Psoas muscle (tissue), 8 donors: Measurements from ENCODE around the gene JAKMIP1. TPM values are rescaled to one million over a fixed set of nuclear protein-coding genes. Genes with fewer than 3 reads are reported as not detected.

Experiments
- ATAC-seq, 4 donors: fragments of 200-7000 bp; cut with Tn5 transposase; one replicate each; pipeline ENCODE4 v1.9.1; 2020; ENCODE audit warnings: moderate library complexity in 3 of 4, mild to moderate bottlenecking in 2 of 4
- DNase-seq, 2 donors: peaks; one replicate each; pipeline ENCODE4 v3.0.0-alpha.2; 2020
- H3K27ac ChIP-seq: fragments of 200-600 bp; one replicate; pipeline ENCODE4 v1.8.0; 2022
- H3K27me3 ChIP-seq, 3 donors: fragments of 200-600 bp in 1 of 3; one replicate each; pipeline versions ENCODE4 v1.6.1 to v1.8.0; 2013 to 2022; ENCODE audit warnings: low read length in 2 of 3, mild to moderate bottlenecking in 2 of 3, moderate library complexity in 1 of 3; ENCODE audit not compliant: insufficient read depth in 3 of 3
- H3K36me3 ChIP-seq, 2 donors: fragments of 200-600 bp in 1 of 2; one replicate each; pipeline versions ENCODE4 v1.6.1 to v1.8.0; 2013 to 2022; ENCODE audit warnings: low read depth in 1 of 2, mild to moderate bottlenecking in 1 of 2, moderate library complexity in 1 of 2; ENCODE audit not compliant: insufficient read depth in 1 of 2
- H3K4me1 ChIP-seq: fragments of 200-600 bp; one replicate; pipeline ENCODE4 v1.8.0; 2022
- H3K4me3 ChIP-seq: fragments of 200-600 bp; one replicate; pipeline ENCODE4 v1.8.0; 2022; ENCODE audit warnings: mild to moderate bottlenecking
- H3K9me3 ChIP-seq: fragments of 200-600 bp; one replicate; pipeline ENCODE4 v1.8.0; 2022
- WGBS, 3 donors: extraction: QIAGEN DNeasy Blood & Tissue Kit; methylation state at CpG; one replicate each; pipeline versions ENCODE4 v1.1.6 to v1.1.7; 2013; 5-methylcytosine and 5-hydroxymethylcytosine counted together
- intact Hi-C, 2 donors: fragments of 100-400 bp; cut with DNase I; formaldehyde crosslinking; loops; one replicate each; pipeline versions ENCODE4 v1.11.0 to v1.14.2; 2022
- polyA plus RNA-seq, 3 donors: library from polyadenylated mRNA; stranded (reverse); fragments of 200-250 nt; gene quantifications; one replicate each; pipeline ENCODE4 v1.2.3, GENCODE V29; 2013
- total RNA-seq, 4 donors: library from RNA; stranded (reverse); fragmentation: NEBNext Ultra II Directional in 2 of 4; extraction: Animal tissue kit (Norgen Biotek cat#: 25700) in 2 of 4; gene quantifications; one replicate each; pipeline versions ENCODE4 v1.2.1 to v1.2.4, GENCODE V29; 2021 to 2023
- TF ChIP-seq, protein P1 (sequence below): fragments of 200-600 bp; IDR thresholded peaks from one replicate; pipeline ENCODE4 v1.8.0; 2022; ENCODE audit warnings: antibody characterized with exemption
- donor health status: healthy with polysubstance abuse.
- donor health status: DM: no; HTN: no; CAD: no; lungs with moderate emphysema.
- donor health status: Bipolar disorder and iron deficiency.
- donor health status: healthy.
- donor health status: DM: yes; HTN: yes; CAD: no.
- donor health status: DM: no; HTN: no; CAD: no.
- donor health status: DM: no; HTN: no; CAD: no.
- donor health status: DM: yes; HTN: yes; CAD: no.

Gene JAKMIP1
- total and polyA plus RNA-seq, 7 donors = 0.04 TPM; not detected in 6

DNA sequence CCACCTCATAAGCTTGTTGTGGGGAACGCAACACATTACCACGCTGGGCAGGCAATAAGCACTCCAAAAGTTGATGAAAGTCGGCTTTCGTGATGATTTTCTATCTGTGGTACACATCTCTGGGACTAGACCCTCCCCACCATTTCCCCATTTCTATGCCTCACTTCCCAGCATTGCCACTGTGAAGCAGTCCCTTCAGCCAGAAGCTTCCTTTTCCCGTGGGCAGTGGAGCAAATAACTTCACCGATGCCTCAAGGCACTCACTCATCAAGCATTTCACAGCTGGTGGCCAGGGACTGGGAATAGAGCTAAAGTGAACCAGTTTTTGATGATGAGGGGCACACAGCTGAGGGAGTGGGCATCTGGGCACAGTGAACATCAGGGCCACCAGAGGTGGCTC lies 201.0 kb downstream of the JAKMIP1 start:
- intact Hi-C loops = loop anchor here in 1 of 2 donors (1.0 to 5.0 kb wide), 2 partner anchors 87 to 328 kb away; no protein-coding TSS in a partner anchor
- TF ChIP-seq, protein P1, sequence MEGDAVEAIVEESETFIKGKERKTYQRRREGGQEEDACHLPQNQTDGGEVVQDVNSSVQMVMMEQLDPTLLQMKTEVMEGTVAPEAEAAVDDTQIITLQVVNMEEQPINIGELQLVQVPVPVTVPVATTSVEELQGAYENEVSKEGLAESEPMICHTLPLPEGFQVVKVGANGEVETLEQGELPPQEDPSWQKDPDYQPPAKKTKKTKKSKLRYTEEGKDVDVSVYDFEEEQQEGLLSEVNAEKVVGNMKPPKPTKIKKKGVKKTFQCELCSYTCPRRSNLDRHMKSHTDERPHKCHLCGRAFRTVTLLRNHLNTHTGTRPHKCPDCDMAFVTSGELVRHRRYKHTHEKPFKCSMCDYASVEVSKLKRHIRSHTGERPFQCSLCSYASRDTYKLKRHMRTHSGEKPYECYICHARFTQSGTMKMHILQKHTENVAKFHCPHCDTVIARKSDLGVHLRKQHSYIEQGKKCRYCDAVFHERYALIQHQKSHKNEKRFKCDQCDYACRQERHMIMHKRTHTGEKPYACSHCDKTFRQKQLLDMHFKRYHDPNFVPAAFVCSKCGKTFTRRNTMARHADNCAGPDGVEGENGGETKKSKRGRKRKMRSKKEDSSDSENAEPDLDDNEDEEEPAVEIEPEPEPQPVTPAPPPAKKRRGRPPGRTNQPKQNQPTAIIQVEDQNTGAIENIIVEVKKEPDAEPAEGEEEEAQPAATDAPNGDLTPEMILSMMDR = no peak
- ATAC-seq (no peak), DNase-seq (no peak)
- no peaks in the 10 kb centered on the region for H3K9me3 ChIP-seq
- no peak overlapping the region for H3K4me3 ChIP-seq
- WGBS, 3 donors = 65 to 74% (median 68%) methylated on average over 6 of the region's 6 CpGs
- H3K36me3 ChIP-seq = no peaks in the 10 kb centered on the region
- H3K27me3 ChIP-seq = peaks cover 0 to 10% (median 2%) of the 10 kb centered on the region in 3 donors
- H3K27ac ChIP-seq = no peak overlapping the region
- no peaks in the 10 kb centered on the region for H3K4me1 ChIP-seq

DNA sequence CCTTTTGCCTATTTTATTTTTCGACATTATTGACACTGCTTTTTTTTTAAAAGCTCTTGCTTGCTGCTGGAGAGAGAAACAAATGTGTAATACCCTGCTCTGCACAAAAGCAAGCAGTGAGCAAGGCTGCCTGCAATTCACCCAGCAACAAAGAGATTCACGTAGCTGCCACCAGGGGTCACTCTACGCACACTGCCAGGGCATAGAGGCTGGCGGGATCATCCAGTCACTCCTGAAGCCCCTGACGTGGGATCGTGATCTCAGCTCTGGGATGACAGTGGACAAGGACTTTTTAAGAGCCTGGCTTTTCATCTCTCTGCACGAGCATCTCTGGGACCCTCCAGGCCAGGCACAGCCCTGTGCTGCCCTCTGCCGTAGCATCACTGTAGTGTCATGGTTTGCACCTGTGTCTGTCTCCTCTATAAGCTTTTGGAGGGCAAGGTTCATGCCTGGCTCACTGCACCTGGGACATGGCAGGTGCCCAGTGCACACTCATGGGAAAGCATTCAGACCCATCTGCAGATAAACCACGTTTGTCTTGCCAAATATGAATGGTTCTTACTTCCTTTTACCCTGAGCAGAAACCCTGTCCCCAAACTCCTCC lies 201.9 kb downstream of the JAKMIP1 start:
- TF ChIP-seq, protein P1 = peak; percentile 68
- DNase-seq (peak; percentile 25 to 41), ATAC-seq (peak in 3 of 4 donors; percentile 54 to 65 (median 60))
- H3K36me3 ChIP-seq = no peaks in the 10 kb centered on the region
- H3K4me3 ChIP-seq = no peak overlapping the region
- intact Hi-C loops = loop anchor here in 1 of 2 donors (5.0 kb wide), 1 partner anchor 329 kb away; no protein-coding TSS in a partner anchor
- no peaks in the 10 kb centered on the region for H3K4me1 ChIP-seq
- no peaks in the 10 kb centered on the region for H3K9me3 ChIP-seq
- no peak overlapping the region for H3K27ac ChIP-seq
- 1 to 3% (median 2%) methylated on average over 9 of the region's 9 CpGs for WGBS, 3 donors
- H3K27me3 ChIP-seq = peaks cover 0 to 10% (median 2%) of the 10 kb centered on the region in 3 donors

DNA sequence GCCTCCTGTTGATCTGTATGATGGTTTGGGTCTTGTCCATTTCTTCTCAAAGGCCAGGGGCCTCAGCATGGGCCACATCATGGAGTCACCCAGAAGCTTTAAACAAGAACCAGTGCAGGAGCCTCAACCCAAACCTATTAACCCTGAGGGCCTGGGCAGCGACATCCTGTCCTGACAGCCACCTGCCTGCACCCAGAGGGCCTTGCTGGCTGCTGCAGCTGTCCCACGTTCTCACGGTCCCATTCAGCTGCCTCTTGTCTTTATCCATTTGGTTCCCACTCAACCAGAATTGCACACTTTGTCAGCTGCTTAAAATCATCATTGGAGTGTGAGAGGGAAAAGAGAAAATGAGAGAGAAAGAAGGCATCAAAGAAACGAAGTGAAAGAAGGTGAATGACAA lies 203.7 kb downstream of the JAKMIP1 start:
- intact Hi-C loops = loop anchor here in 1 of 2 donors (5.0 kb wide), 1 partner anchor 331 kb away; no protein-coding TSS in a partner anchor
- no peak overlapping the region for H3K27ac ChIP-seq
- TF ChIP-seq, protein P1 = no peak
- no peaks in the 10 kb centered on the region for H3K4me1 ChIP-seq
- DNase-seq (no peak), ATAC-seq (no peak)
- H3K4me3 ChIP-seq = no peak overlapping the region
- H3K27me3 ChIP-seq = peaks cover 0 to 10% (median 5%) of the 10 kb centered on the region in 3 donors
- no peaks in the 10 kb centered on the region for H3K36me3 ChIP-seq
- 23 to 28% (median 26%) methylated on average over 4 of the region's 4 CpGs for WGBS, 3 donors
- no peaks in the 10 kb centered on the region for H3K9me3 ChIP-seq

DNA sequence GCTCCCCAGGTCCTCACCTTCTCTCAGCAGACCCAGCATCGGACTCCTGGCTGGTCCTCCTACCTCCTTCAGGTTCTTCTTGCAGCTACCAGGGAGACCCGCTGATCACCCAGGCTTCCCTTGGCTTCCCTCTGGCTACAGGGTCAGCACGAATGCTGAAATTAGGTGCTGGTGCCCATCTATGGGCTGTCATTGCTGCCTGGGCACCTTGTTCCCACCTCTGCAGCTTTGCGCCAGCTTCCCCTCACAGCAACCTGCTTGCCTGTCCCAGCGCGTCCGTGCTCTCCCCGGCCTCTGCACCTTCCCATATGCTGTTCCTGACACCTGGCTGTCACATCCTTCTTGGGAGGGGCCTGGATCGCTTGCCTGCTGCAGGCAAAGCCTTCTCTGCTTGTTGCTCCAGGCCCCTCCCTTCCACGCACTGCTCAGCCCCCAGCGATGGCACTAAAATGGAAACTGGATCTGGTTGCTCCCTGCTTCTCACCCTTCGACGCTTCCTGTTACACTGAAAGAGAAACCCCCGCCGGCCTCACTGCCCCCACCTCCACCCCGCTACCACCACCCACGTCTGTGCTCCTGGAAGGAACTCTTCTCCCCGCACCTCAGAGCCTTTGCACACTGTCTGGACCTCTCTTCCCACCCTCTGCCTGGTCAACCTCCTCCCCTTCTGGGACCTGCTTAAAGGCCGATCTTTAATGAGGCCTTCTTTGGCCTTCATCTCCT lies 204.3 kb downstream of the JAKMIP1 start:
- DNase-seq (peak in 1 of 2 donors; percentile 19), ATAC-seq (no peak)
- Histone ChIP-seq H3K36me3 (no peaks in the 10 kb centered on the region), H3K27ac (no peak overlapping the region), H3K4me1 (no peaks in the 10 kb centered on the region), H3K4me3 (no peak overlapping the region), H3K9me3 (no peaks in the 10 kb centered on the region), H3K27me3 (peaks cover 0 to 10% (median 6%) of the 10 kb centered on the region in 3 donors)
- WGBS, 3 donors = 51 to 55% (median 53%) methylated on average over 19 of the region's 19 CpGs
- intact Hi-C loops = loop anchor here in 1 of 2 donors (5.0 kb wide), 1 partner anchor 331 kb away; no protein-coding TSS in a partner anchor
- TF ChIP-seq, protein P1 = no peak
